SK-MEL-5 (cell line): ENCODE measurements around the gene INPP5D. TPM values are rescaled to one million over a fixed set of nuclear protein-coding genes. Genes with fewer than 3 reads are reported as not detected.
"Not testable (repeated sequence)": the region's sequence is repeated elsewhere in the genome, so short reads cannot be mapped to it uniquely, and the experiment has no call there.

Source experiments
- DNase-seq: peaks from one replicate; pipeline ENCODE4 v3.0.0-alpha.2; 2016; ENCODE audit warnings: low read depth, low spot score
- in situ Hi-C: cut with HindIII; loops from 2 replicates; pipeline ENCODE4 v1.10.0; 2016; ENCODE audit warnings: low sequenced_read_pairs, high pct_unique_total_duplicates, low pct_unique_long_range_greater_than_20kb
- total RNA-seq: library from RNA; depleted of rRNA; stranded (reverse); fragments of >200 nt; shearing (Covaris generic); gene quantifications from 2 replicates; pipeline ENCODE4 v1.2.3, GENCODE V29; 2014

Gene INPP5D
- total RNA-seq, 1 experiment from 2014 or later = 0.50 TPM

DNA sequence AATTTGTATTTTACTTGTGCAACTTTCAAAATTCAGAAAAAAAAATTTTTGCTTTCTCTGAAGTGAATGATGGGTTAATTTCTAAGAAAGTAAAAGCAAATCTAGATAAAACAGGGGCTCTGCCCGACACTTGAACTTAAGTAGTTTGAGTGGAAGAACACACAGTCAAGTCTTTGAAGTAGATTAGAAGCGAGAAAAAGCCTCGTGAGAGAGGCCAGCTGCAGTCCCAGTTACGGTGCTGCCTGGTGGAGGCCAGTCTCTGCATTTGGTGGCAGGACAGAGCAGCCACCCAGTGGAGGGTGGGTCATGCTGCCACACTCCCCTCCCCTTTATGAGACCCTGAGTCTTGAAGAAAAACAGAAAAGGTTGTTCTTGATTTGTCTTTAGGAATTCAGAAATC, 81.8 kb downstream of the INPP5D start:
- in situ Hi-C loops = no loop called here
- DNase-seq = no peak

DNA sequence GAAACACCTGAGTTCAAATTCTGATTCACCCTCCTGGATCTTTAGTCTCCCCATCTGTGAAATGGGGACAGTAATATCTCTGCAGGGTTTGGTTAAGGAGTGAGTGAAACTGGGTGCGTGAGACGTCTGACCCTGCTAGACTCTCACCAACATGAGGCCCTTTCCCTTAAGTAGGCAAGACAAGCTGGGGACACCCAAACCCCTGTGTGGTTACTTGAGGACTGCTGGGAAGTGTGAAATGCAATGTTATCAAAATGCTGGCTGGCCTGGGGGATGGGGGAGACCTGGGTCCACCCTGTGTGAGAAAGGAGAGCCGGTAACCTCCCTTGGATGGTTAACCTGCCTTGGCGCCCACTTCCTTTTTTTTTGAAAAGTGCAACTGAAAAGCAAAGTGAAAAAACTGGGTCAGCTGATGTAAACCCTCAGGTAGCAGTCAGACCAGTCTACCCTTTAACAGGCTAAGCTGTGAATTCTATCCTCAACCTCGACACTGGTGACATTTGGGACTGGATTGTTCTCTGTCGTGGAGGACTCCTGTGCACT, 82.3 kb downstream of the INPP5D start:
- in situ Hi-C loops = no loop called here
- DNase-seq = no peak

DNA sequence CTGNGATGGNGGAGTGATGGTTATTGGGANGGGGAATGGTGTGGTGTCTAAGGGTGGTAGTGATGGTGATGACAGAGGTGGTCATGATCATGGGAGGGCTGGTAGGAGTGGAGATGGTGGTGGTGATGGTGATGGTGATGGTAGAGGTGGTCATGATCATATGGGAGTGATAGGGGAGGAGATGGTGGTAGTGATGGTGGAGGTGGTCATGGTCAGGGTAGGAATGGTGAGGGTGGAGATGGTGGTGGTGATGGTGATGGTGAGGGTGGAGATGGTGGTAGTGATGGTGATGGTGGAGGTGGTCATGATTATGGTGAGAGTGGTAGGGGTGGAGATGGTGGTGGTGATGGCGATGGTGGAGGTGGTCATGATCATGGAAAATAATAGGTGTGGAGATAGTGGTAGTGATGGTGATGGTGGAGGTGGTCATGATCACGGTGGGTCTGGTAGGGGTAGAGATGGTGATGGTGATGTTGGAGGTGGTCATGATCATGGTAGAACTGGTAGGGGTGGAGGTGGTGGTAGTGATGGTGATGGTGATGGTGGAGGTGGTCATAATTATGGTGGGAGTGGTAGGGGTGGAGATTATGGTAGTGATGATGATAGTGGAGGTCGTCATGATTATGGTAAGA, 83.7 kb downstream of the INPP5D start:
- in situ Hi-C loops = no loop called here
- no peak for DNase-seq

DNA sequence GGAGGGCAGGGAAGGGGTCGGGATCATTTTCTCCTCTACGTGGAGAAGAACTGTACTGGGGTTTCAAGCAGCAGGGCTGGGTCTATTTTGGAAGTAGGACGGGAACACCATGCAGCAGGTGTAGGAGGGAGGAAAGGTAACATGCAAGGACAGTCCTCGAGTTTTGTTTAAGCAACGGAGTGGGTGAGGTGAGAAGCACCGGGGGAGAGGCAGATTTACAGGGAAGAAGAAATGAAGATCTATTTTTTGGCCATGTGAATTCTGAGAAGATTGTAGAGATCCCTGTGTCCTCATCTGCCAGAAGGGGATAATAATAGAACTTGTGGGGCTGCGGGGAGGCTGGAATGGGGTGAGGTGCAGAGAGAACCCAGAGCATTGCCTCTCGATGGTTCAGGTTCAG, 85.6 kb downstream of the INPP5D start:
- no peak for DNase-seq
- in situ Hi-C loops = no loop called here

DNA sequence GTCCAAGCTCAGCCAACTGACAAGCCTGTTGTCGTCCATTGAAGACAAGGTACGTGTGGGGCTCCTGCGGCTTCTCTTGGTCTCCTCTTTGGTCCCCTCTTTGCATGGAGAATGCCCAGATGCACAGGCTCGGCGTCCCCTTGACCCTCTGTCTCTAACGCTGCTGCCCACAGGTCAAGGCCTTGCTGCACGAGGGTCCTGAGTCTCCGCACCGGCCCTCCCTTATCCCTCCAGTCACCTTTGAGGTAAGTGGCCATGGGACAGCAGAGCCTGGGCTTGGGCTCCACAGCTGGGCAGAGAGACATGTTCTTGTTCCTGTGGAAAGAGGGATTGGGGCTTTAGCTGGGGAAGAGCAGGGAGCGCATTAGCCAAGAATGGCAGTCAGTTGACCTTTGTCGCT, 86.1 kb downstream of the INPP5D start:
- no peak for DNase-seq
- in situ Hi-C loops = no loop called here

DNA sequence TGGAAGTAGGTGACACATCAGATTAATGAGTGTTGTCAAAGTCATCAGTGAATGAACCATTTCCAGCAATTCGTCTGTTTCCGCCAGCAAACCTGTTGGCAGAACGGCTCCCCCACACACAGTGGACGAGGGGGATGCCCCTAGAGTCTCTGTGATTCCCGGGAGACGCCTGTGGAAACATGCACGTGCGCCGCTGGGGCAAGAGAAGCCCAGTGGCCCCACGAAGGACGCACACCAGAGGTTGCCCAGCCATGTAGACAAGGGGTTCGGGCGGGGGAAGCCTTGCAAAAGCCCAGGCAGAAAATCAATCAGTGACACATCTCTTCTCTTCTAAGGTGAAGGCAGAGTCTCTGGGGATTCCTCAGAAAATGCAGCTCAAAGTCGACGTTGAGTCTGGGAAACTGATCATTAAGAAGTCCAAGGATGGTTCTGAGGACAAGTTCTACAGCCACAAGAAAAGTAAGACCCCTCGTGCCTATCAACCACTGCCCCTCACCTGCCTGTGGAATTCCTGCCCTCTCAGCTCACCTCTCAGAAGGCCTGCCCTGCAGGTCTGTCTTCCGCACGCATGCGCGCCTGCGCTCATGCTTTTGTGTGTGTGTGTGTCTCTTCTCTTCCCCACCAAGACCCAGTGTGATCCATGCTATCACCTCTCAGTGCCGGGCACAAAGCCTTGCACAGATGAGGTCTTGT, 87.1 kb downstream of the INPP5D start:
- DNase-seq = no peak
- in situ Hi-C loops = no loop called here

DNA sequence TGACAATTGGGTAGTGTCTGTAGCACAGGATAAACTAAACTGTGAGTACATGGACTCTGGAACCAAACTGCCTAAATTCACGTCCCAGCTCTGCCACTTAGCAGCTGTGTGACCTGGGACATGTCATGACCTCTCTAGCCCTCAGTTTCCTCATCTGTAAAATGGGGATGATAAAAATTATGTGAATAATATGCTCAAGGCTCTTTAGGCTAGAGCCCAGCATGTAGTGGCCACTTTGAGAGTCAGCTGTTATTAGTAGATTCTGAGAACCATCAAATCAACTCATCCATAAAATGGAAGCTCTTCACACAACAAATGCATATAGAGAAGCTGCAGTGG, 87.7 kb downstream of the INPP5D start:
- no peak for DNase-seq
- in situ Hi-C loops = no loop called here

DNA sequence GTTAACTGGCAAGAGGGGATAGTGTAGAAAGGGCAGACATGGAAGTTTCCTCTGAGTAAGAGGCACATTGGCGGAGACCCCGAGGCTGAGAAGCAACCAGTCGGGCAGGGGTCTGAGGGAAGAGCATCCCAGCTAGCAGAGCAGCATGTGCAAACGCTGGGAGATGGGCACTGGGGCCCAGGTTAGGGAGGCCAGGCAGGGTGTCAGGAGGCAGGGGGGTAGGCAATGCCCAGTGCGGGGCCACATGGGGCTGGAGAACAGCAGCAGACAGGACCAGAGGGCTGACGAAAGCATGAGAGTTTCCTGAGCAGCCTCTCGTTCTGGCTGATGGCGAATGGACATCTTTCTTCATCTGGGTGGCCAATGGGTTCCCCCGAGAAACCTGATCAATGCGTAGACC, 88.2 kb downstream of the INPP5D start:
- no peak for DNase-seq
- in situ Hi-C loops = no loop called here

DNA sequence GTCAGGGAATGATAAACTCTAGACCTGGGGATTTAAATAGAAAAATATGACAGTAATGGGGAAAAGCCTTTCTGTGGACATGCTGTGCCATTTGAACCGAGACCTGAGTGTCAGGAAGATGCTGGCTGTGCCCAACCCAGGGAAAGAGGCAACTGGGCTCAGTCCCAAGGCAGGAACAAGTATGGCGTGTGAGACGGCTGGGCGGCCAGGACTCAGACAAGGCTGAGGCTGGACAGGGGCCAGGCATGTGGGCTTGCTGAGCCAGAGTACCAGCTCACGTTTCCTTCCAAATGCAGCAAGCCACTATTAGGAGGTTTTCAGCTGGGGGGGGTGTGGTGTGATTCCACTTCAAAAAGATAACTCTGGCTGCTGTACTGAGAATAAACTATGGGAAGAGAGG, 92.4 kb downstream of the INPP5D start:
- in situ Hi-C loops = no loop called here
- DNase-seq = no peak

DNA sequence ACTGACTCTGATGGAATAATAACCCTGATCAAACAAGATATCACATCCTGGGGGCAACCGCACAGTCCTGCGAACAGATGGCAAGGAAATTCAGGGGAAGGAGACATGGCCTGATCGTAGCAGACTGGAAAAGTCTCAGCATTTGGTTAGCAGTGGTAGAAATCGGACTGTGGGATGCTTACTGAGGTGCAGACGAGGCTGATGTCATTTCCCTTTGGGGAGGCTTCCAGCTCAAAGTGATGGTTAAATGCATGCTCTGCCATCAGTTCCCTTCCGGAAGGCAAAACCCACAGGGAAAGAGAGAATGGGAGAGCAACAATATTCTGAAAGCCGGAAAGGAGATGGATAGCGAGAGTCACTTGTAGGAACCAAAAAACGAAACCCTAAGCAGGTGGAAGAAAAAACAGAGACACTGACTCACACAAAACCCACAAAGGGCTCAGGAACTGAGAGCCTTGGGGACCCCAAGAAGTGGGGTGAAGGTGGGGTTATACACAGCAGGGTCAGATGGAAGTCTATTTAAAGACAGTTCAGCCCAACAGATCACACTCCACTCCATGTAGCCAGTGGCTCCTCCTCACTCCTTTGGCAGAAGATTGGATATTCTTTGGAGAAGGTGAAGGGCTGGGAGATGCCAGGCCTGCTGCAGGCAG, 93.1 kb downstream of the INPP5D start:
- no peak for DNase-seq
- in situ Hi-C loops = no loop called here

DNA sequence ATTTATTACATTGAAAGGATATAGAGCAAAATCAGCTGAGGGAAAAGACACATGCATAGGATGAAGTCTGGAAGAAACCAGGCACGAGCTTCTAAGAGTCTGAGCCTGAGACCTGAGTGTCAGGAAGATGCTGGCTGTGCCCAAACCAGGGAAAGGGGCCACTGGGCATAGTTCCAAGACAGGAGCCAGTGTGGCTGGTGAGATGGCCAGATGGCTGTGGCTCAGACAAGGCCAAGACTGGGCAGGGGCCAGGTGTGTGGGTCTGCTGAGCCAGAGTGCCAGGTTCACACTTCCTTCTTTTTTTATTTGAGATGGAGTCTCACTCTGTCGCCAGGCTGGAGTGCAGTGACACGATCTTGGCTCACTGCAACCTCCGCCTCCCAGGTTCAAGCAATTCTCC, 95.9 kb downstream of the INPP5D start:
- no peak for DNase-seq

DNA sequence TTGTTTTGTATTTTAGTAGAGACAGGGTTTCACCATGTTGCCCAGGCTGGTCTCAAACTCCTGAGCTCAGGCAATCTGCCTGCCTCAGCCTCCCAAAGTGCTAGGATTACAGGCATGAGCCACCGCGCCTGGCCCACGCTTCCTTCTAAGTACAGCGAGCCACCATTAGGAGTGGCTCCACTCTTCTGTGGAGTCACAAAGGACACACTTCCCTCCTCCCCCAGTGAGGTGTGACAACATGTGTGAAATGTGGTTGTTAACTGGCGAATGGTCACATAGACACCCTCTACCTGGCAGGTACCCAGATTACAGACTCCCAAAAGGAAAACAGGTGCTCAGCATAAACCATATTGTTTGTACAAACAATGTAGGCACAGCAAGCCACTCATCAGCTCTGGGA, 96.3 kb downstream of the INPP5D start:
- DNase-seq, in situ Hi-C loops: not testable (repeated sequence)

More for the DNA sequence above, 95.9 kb downstream of the INPP5D start:
- in situ Hi-C loops = no loop called here

DNA sequence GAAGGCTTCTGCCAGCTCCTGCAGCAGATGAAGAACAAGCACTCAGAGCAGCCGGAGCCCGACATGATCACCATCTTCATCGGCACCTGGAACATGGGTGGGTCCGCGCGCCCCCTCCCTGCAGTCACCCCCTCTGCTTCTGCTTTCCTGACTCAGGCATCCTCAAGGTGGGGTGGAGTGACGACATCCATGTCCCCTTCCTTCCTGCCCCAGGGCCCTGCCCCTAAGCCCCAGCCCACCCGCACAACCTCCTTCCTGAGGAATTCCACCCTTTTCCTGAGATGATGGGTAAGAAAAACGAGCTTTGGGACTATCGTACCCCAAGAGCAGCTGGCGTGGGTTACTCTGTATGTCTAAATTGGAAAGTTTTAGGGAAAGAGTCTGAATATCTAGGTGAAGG, 101.6 kb downstream of the INPP5D start:
- in situ Hi-C loops = no loop called here
- no peak for DNase-seq

DNA sequence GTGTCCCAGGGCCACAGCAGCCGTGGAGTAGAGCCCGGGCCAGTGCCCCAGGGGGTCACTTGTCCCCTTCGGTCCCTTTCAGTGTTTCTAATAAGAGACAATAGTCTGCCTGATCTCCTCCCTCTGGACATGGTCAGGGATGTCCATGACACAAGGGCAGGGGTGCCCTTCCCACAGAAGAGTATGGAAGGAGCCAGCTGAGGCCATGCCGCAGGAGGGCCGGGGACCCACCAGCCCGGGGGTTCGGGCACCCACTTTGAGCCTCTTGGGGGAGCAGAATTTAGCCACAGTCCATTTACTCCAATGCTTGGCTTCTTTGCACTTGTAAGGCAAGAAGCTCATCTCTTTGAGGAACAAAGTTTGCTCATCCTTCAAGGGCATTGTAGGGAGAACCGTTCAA, 102.6 kb downstream of the INPP5D start:
- no peak for DNase-seq
- in situ Hi-C loops = no loop called here

DNA sequence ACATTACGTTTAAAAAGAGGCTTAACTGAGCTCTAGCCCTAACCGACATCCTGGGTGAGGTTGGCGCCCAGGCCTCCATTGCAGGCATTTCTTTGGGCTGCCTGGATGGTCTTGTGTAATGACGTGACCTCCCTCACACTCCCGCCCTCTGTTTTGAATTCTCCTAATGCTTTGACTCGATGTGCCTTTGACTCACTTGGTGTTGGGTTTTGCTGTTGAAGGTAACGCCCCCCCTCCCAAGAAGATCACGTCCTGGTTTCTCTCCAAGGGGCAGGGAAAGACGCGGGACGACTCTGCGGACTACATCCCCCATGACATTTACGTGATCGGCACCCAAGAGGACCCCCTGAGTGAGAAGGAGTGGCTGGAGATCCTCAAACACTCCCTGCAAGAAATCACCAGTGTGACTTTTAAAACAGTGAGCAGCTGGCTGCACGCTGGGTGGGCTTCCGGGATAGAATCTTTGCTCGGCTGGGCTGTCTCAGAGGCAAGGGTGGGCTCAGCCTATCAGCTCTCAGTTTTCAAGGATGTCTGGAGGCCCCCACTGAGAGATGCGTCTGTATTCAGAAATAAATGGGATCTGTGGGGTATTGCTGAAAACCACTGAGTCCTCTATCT, 103.5 kb downstream of the INPP5D start:
- in situ Hi-C loops = no loop called here
- DNase-seq = no peak

DNA sequence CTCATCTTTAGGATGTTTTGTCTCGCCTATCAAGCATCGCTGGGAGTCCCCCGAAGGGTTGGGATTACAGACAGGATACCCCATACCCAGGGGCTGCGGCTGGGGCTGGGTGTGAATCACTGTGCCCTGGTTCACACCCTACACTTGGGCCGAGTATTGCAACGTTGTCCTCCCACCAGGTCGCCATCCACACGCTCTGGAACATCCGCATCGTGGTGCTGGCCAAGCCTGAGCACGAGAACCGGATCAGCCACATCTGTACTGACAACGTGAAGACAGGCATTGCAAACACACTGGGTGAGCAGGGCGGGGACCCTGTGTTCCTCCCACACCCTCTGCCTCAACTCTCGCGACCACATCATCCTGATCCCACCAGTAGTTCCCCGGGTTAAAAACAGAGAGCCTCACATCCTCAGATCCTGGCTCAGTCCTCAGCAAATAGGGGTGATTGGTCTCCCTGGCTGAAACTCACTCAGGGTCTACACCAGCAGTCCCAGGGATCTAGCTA, 104.0 kb downstream of the INPP5D start:
- DNase-seq = no peak
- in situ Hi-C loops = no loop called here

DNA sequence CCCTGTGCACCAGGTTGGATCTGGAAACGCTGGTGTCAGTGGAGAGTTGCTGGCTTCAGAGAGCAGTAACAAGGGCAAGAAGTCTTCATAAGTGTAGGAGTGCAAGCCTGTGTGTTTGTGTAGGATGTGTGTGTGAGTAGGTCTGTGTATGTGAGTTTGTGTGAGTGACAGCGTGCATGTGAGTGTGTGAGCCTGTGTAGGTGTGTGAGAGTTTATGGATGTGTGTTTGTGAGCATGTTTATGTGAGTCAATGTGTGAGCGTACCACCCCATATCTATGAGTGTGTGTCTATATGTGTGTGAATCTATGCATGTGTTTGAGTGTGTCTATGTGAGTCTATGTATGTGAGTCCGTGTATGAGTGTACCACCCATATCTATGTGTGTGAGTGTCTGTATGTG, 104.8 kb downstream of the INPP5D start:
- DNase-seq = no peak
- in situ Hi-C loops = no loop called here

DNA sequence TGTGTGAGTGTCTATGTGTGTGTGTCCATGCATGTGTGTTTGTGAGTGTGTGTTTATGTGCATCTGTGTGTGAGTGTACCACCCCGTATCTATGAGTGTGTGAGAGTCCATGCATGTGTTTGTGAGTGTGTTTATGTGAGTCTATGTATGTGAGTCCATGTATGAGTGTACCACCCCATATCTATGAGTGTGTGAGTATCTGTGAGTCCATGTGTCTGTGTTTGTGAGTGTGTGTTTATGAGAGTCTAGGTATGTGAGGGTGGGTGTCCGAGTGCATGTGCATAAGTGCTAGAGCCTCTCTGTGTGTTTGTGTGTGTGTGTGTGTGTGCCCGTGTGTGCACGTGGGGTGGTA, 105.4 kb downstream of the INPP5D start:
- DNase-seq = no peak
- in situ Hi-C loops = no loop called here
